SK-N-SH treated with all-trans-retinoic acid at 6 μM for 48 hours (cell line): ENCODE data around the gene CELSR2.
A peak's percentile ranks its signal among the peaks of the same experiment; 100 is the strongest.

ENCODE experiments used
- ATAC-seq: fragments of 200-7000 bp; cut with Tn5 transposase; 3 replicates; pipeline ENCODE4 v1.9.1; 2020; ENCODE audit warnings: mild to moderate bottlenecking, moderate library complexity
- ARNTL ChIP-seq: fragments of 450-650 bp; formaldehyde crosslinking; IDR thresholded peaks from 2 replicates; pipeline ENCODE4 v1.5.0; 2020; ENCODE audit warnings: low read depth, mild to moderate bottlenecking, moderate library complexity, borderline replicate concordance
- BACH2 ChIP-seq: fragments of 250-450 bp; sonication (Bioruptor Pico); IDR thresholded peaks from 2 replicates; pipeline ENCODE4 v1.9.0; 2021; ENCODE audit warnings: mild to moderate bottlenecking, borderline replicate concordance
- CREB5 ChIP-seq: fragments of 250-450 bp; sonication (Bioruptor Pico); IDR thresholded peaks from 2 replicates; pipeline ENCODE4 v1.5.1; 2020; ENCODE audit warnings: low read depth, mild to moderate bottlenecking, moderate library complexity
- CSDC2 ChIP-seq: fragments of 250-450 bp; sonication (Bioruptor Pico); IDR thresholded peaks from 2 replicates; pipeline ENCODE4 v1.5.0; 2020; ENCODE audit warnings: mild to moderate bottlenecking, moderate library complexity
- CSRNP3 ChIP-seq: fragments of 250-450 bp; sonication (Bioruptor Pico); IDR thresholded peaks from 2 replicates; pipeline ENCODE4 v1.5.1; 2021; ENCODE audit warnings: mild to moderate bottlenecking, moderate library complexity
- ESRRG ChIP-seq: fragments of 250-450 bp; sonication (Bioruptor Pico); IDR thresholded peaks from 2 replicates; pipeline ENCODE4 v1.6.1; 2021; ENCODE audit warnings: mild to moderate bottlenecking
- GLIS3 ChIP-seq: fragments of 250-450 bp; sonication (Bioruptor Pico); IDR thresholded peaks from 2 replicates; pipeline ENCODE4 v1.5.0; 2020; ENCODE audit warnings: mild to moderate bottlenecking, moderate library complexity
- ISL1 ChIP-seq: fragments of 250-450 bp; sonication (Bioruptor Pico); IDR thresholded peaks from 2 replicates; pipeline ENCODE4 v2.1.2; 2022; ENCODE audit warnings: mild to moderate bottlenecking, moderate library complexity
- OSR1 ChIP-seq: fragments of 250-450 bp; sonication (Bioruptor Pico); IDR thresholded peaks from 2 replicates; pipeline ENCODE4 v1.8.0; 2022; ENCODE audit warnings: moderate library complexity, mild to moderate bottlenecking, inconsistent platforms
- PPARA ChIP-seq: fragments of 250-450 bp; sonication (Bioruptor Pico); IDR thresholded peaks from 2 replicates; pipeline ENCODE4 v1.5.0; 2020; ENCODE audit warnings: mild to moderate bottlenecking, borderline replicate concordance
- RARB ChIP-seq: fragments of 250-450 bp; sonication (Bioruptor Pico); IDR thresholded peaks from 2 replicates; pipeline ENCODE4 v1.8.0; 2021; ENCODE audit warnings: mild to moderate bottlenecking, moderate library complexity
- SNAI2 ChIP-seq: fragments of 250-450 bp; sonication (Bioruptor Pico); IDR thresholded peaks from 2 replicates; pipeline ENCODE4 v1.5.0; 2020; ENCODE audit warnings: mild to moderate bottlenecking, moderate library complexity
- TCF4 ChIP-seq: fragments of 250-450 bp; sonication (Bioruptor Pico); IDR thresholded peaks from 2 replicates; pipeline ENCODE4 v1.8.0; 2021; ENCODE audit warnings: mild to moderate bottlenecking, moderate library complexity, borderline replicate concordance
- TOX ChIP-seq: fragments of 250-450 bp; sonication (Bioruptor Pico); IDR thresholded peaks from 2 replicates; pipeline ENCODE4 v1.8.0; 2021; ENCODE audit warnings: mild to moderate bottlenecking, moderate library complexity, borderline replicate concordance
- ZC3H10 ChIP-seq: fragments of 250-450 bp; sonication (Bioruptor Pico); IDR thresholded peaks from 2 replicates; pipeline ENCODE4 v1.5.1; 2021; ENCODE audit warnings: mild to moderate bottlenecking, moderate library complexity
- ZFP3 ChIP-seq: fragments of 250-450 bp; sonication (Bioruptor Pico); IDR thresholded peaks from 2 replicates; pipeline ENCODE4 v1.5.0; 2020; ENCODE audit warnings: mild to moderate bottlenecking, moderate library complexity
- ZFP30 ChIP-seq: fragments of 450-650 bp; formaldehyde crosslinking; IDR thresholded peaks from 2 replicates; pipeline ENCODE4 v1.5.0; 2022; ENCODE audit warnings: mild to moderate bottlenecking, moderate library complexity
- ZNF565 ChIP-seq: fragments of 450-650 bp; formaldehyde crosslinking; conservative IDR thresholded peaks from 2 replicates; pipeline ENCODE4 v1.5.0; 2020; ENCODE audit warnings: low read depth, mild to moderate bottlenecking, moderate library complexity
- ZNF70 ChIP-seq: fragments of 450-650 bp; formaldehyde crosslinking; IDR thresholded peaks from 2 replicates; pipeline ENCODE4 v1.5.0; 2020; ENCODE audit warnings: mild to moderate bottlenecking, moderate library complexity
- TF ChIP-seq, protein P1 (sequence below): fragments of 250-450 bp; sonication (Bioruptor Pico); IDR thresholded peaks from 2 replicates; pipeline ENCODE4 v1.8.0; 2021; ENCODE audit warnings: low read depth, mild to moderate bottlenecking, moderate library complexity, borderline replicate concordance
- TF ChIP-seq, protein P2 (sequence below): fragments of 250-450 bp; sonication (Bioruptor Pico); IDR thresholded peaks from 2 replicates; pipeline ENCODE4 v1.8.0; 2020; ENCODE audit warnings: mild to moderate bottlenecking, moderate library complexity, borderline replicate concordance

CELSR2 gene

DNA sequence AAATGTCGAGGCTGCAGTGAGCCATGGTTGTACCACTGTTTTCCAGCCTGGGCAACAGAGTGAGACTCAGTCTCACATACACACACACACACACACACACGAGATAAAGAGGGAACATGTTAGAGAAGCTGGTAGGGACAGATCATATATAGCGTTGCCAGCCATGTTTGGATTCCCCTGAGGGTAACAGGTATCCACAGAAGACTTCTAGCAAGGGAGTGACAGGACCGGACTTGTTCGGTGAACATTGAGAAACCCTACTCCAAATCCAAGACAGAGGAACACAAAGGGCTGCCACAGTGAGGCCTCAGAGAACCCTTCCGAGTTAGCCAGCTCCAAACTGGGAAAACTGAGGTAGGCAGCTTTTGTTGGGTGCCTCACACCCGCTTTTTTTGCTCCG is 39.3 kb upstream of the CELSR2 start (continued):
- TF ChIP-seq CSRNP3 (CRISPR knock-in tag) (no peak), ZFP30 (CRISPR knock-in tag) (no peak), ZNF565 (no peak), ZC3H10 (CRISPR knock-in tag) (no peak)
- TF ChIP-seq, protein P1, sequence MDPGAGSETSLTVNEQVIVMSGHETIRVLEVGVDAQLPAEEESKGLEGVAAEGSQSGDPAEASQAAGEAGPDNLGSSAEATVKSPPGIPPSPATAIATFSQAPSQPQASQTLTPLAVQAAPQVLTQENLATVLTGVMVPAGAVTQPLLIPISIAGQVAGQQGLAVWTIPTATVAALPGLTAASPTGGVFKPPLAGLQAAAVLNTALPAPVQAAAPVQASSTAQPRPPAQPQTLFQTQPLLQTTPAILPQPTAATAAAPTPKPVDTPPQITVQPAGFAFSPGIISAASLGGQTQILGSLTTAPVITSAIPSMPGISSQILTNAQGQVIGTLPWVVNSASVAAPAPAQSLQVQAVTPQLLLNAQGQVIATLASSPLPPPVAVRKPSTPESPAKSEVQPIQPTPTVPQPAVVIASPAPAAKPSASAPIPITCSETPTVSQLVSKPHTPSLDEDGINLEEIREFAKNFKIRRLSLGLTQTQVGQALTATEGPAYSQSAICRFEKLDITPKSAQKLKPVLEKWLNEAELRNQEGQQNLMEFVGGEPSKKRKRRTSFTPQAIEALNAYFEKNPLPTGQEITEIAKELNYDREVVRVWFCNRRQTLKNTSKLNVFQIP (CRISPR knock-in tag), result no peak

DNA sequence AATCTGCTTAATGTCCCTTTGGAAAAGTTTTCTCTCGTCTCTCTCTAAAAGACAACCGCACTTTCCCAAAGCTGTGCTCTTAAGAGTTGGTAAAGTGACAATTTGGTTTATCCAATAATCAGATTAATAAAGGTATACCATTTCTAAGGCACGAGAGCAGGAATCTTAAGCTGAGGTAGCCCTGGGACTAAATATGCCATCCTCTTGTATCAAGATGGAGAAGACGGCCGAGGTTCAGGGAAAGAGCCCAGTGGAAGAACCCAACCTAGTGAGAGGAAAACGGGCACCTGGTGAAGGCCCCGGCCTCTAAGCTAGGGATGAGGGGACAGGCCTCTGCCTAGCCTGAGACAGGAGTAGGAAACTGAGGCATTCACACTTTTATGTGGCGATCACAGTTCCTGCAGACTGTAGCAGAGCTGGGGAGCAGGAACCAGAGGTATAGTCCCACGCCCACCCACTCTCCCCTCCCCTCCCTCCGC is 36.0 kb upstream of the CELSR2 start:
- ATAC-seq, result no peak
- no peak for TF ChIP-seq ISL1 (CRISPR knock-in tag)
- TF ChIP-seq ARNTL (CRISPR knock-in tag), result no peak
- no peak for TF ChIP-seq CREB5 (CRISPR knock-in tag)
- no peak for TF ChIP-seq BACH2 (CRISPR knock-in tag)
- no peak for TF ChIP-seq TOX
- no peak for TF ChIP-seq ZFP30 (CRISPR knock-in tag)
- no peak for TF ChIP-seq ZNF70 (CRISPR knock-in tag)
- TF ChIP-seq ESRRG (CRISPR knock-in tag), result no peak
- TF ChIP-seq, protein P1 (CRISPR knock-in tag), result no peak
- no peak for TF ChIP-seq GLIS3 (CRISPR knock-in tag)
- TF ChIP-seq ZFP3 (CRISPR knock-in tag), result no peak
- TF ChIP-seq SNAI2 (CRISPR knock-in tag), result no peak
- TF ChIP-seq PPARA, result no peak
- TF ChIP-seq TCF4 (CRISPR knock-in tag), result no peak
- TF ChIP-seq, protein P2, sequence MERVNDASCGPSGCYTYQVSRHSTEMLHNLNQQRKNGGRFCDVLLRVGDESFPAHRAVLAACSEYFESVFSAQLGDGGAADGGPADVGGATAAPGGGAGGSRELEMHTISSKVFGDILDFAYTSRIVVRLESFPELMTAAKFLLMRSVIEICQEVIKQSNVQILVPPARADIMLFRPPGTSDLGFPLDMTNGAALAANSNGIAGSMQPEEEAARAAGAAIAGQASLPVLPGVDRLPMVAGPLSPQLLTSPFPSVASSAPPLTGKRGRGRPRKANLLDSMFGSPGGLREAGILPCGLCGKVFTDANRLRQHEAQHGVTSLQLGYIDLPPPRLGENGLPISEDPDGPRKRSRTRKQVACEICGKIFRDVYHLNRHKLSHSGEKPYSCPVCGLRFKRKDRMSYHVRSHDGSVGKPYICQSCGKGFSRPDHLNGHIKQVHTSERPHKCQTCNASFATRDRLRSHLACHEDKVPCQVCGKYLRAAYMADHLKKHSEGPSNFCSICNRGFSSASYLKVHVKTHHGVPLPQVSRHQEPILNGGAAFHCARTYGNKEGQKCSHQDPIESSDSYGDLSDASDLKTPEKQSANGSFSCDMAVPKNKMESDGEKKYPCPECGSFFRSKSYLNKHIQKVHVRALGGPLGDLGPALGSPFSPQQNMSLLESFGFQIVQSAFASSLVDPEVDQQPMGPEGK (CRISPR knock-in tag), result no peak
- TF ChIP-seq ZC3H10 (CRISPR knock-in tag), result no peak
- no peak for TF ChIP-seq ZNF565
- no peak for TF ChIP-seq OSR1 (CRISPR knock-in tag)
- no peak for TF ChIP-seq RARB (CRISPR knock-in tag)
- TF ChIP-seq CSRNP3 (CRISPR knock-in tag), result no peak

DNA sequence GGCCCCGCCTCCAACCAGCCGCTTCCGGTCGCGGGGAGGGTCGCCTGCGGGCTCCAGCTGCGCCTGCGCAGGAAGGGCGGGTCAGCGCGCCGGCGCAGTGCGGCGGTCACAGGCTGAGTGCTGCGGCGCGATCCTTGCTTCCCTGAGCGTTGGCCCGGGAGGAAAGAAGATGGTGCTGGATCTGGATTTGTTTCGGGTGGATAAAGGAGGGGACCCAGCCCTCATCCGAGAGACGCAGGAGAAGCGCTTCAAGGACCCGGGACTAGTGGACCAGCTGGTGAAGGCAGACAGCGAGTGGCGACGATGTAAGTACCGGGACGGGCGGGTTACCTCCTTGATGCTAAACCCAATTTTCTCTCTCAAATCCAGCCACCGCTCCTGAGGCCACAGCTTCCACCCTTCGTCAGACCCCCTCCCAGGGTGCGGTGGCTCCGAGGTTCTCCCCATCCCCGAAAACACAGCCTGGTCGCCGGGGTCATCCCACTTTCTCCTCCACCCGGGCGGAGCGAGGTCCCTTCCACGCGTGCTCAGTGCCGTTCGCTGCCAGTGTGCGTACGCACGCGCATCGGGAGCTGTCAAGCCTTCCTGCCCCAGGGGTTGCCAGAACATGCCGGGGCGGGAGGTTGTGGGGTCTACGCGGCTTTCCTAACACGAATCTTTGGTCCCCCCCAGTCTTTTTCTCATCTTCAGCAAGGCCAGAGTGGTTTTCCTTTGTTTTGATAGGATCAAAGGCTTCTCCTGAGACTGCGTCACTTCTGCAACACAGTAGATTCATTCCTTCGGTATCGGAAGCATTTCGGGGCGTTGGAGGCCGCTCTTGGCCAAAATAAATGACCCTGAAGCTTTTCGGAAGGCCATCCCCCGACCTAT is 35.3 kb upstream of the CELSR2 start, which contains the start of gene SARS1:
SARS1 (plus strand) TSS at position 95 of the 870 bp plus-strand sequence; CDS start at position 170, 75 bp downstream.
- peak; percentile 95 for ATAC-seq
- TF ChIP-seq ZFP3 (CRISPR knock-in tag), result no peak
- no peak for TF ChIP-seq CSRNP3 (CRISPR knock-in tag)
- TF ChIP-seq CSDC2 (CRISPR knock-in tag), result no peak
- no peak for TF ChIP-seq SNAI2 (CRISPR knock-in tag)
- TF ChIP-seq ZNF70 (CRISPR knock-in tag), result no peak
- TF ChIP-seq ZFP30 (CRISPR knock-in tag), result no peak
- no peak for TF ChIP-seq CREB5 (CRISPR knock-in tag)
- no peak for TF ChIP-seq BACH2 (CRISPR knock-in tag)
- no peak for TF ChIP-seq ESRRG (CRISPR knock-in tag)
